COLO668 (cell line): ENCODE data around the gene YIPF5.

Source experiments
- DNase-seq: peaks from one replicate; lab custom pipeline; 2025; ENCODE audit not compliant: unreplicated experiment; lab: John Stamatoyannopoulos, UW

YIPF5 gene

GRCh38 chr5:144170276-144171024 lies at the start of gene YIPF5, which contains the start of gene KCTD16:
TSS of gene YIPF5 (minus strand) at chr5:144170659. CDS start at chr5:144169955, 704 bp downstream.
TSS of gene KCTD16 (plus strand) at chr5:144170873.
- peak; percentile 93 for DNase-seq

GRCh38 chr5:144219869-144220268 lies 49.4 kb upstream of the YIPF5 start:
- DNase-seq = no peak

GRCh38 chr5:144210655-144211054 lies 40.2 kb upstream of the YIPF5 start:
- DNase-seq = no peak

- no peak for DNase-seq
These were observed 38.9 kb upstream of the YIPF5 start for GRCh38 chr5:144209361-144209760.

- no peak for DNase-seq
These were observed 37.5 kb upstream of the YIPF5 start for GRCh38 chr5:144207875-144208444.

- DNase-seq = no peak
These were observed 35.7 kb upstream of the YIPF5 start for GRCh38 chr5:144206141-144206540.

GRCh38 chr5:144205141-144205551 lies 34.7 kb upstream of the YIPF5 start:
- peak; percentile 77 for DNase-seq

GRCh38 chr5:144203750-144204596 lies 33.5 kb upstream of the YIPF5 start:
- DNase-seq = peak; percentile 43

GRCh38 chr5:144202726-144203125 lies 32.3 kb upstream of the YIPF5 start:
- no peak for DNase-seq

GRCh38 chr5:144202072-144202471 lies 31.6 kb upstream of the YIPF5 start:
- DNase-seq = no peak

- no peak for DNase-seq
These were observed 31.1 kb upstream of the YIPF5 start for GRCh38 chr5:144201588-144201987.

- DNase-seq = no peak
These were observed 27.9 kb upstream of the YIPF5 start for GRCh38 chr5:144198386-144198785.

- no peak for DNase-seq
These were observed 26.2 kb upstream of the YIPF5 start for GRCh38 chr5:144196612-144197011.

GRCh38 chr5:144195448-144195847 lies 25.0 kb upstream of the YIPF5 start:
- DNase-seq = no peak

GRCh38 chr5:144194144-144194543 lies 23.7 kb upstream of the YIPF5 start:
- no peak for DNase-seq

- no peak for DNase-seq
These were observed 22.2 kb upstream of the YIPF5 start for GRCh38 chr5:144192661-144193060.

GRCh38 chr5:144191998-144192397 lies 21.5 kb upstream of the YIPF5 start:
- no peak for DNase-seq

GRCh38 chr5:144191531-144191930 lies 21.1 kb upstream of the YIPF5 start:
- DNase-seq = no peak

- DNase-seq = no peak
These were observed 19.5 kb upstream of the YIPF5 start for GRCh38 chr5:144189800-144190429.

- DNase-seq = peak; percentile 30
These were observed 17.3 kb upstream of the YIPF5 start for GRCh38 chr5:144187699-144188294.
